ENCODE data around the gene NET1.

DNA sequence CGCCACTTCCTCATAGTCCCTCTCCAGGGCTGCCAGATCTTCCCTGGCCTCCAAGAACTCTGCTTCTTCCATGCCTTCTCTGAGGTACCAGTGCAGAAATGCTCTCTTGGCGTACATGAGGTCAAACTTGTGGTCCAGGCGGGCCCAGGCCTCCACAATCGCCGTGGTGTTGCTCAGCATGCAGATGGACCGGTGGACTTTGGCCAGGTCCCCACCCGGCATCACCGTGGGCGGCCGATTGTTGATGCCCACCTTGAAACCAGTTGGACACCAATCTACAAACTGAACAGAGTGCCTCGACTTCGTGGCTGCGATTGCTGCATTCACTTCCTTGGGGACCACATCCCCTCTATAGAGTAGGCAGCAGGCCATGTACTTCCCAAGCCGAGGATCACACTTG lies 18.8 kb upstream of the NET1 start:
- TF ChIP-seq, protein P1, sequence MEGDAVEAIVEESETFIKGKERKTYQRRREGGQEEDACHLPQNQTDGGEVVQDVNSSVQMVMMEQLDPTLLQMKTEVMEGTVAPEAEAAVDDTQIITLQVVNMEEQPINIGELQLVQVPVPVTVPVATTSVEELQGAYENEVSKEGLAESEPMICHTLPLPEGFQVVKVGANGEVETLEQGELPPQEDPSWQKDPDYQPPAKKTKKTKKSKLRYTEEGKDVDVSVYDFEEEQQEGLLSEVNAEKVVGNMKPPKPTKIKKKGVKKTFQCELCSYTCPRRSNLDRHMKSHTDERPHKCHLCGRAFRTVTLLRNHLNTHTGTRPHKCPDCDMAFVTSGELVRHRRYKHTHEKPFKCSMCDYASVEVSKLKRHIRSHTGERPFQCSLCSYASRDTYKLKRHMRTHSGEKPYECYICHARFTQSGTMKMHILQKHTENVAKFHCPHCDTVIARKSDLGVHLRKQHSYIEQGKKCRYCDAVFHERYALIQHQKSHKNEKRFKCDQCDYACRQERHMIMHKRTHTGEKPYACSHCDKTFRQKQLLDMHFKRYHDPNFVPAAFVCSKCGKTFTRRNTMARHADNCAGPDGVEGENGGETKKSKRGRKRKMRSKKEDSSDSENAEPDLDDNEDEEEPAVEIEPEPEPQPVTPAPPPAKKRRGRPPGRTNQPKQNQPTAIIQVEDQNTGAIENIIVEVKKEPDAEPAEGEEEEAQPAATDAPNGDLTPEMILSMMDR (IDR thresholded peaks at IDR 0.05) = no peak
- TF ChIP-seq POLR2A (IDR thresholded peaks at IDR 0.05) = no peak

All from adrenal gland (tissue), 5 donors.